Fibroblast of the aortic adventitia (primary cell): Measurements from ENCODE around the gene PLIN3. TPM values are rescaled to one million over a fixed set of nuclear protein-coding genes. Genes with fewer than 3 reads are reported as not detected.
"Not testable (repeated sequence)": the region's sequence is repeated elsewhere in the genome, so short reads cannot be mapped to it uniquely, and the experiment has no call there.

Experiments
- DNase-seq: peaks from one replicate; pipeline ENCODE4 v3.0.0-alpha.2; 2010; ENCODE audit warnings: low read depth
- H3K4me3 ChIP-seq: 2 replicates; pipeline ENCODE4 v1.5.1; 2011; ENCODE audit warnings: low read depth, mild to moderate bottlenecking, control low read depth, low read length, moderate library complexity
- CTCF ChIP-seq: IDR thresholded peaks from 2 replicates; pipeline ENCODE4 v1.5.1; 2011; ENCODE audit warnings: mild to moderate bottlenecking, low read length, control low read depth, inconsistent platforms; ENCODE audit not compliant: insufficient read depth
- total RNA-seq: library from RNA; depleted of rRNA; stranded (reverse); fragments of >200 nt; gene quantifications from 2 replicates; pipeline ENCODE4 v1.2.3, GENCODE V29; 2012; ENCODE audit warnings: low replicate concordance

The PLIN3 gene
- total RNA-seq, 1 donor = 227 TPM

GRCh38 chr19:4852484-4852883 lies 15.0 kb downstream of the PLIN3 start:
- H3K4me3 ChIP-seq = no peak overlapping the region
- DNase-seq = no peak
- no peak for TF ChIP-seq CTCF

GRCh38 chr19:4851551-4852290 lies 15.7 kb downstream of the PLIN3 start:
- H3K4me3 ChIP-seq = no peak overlapping the region
- peak; percentile 87 for TF ChIP-seq CTCF
- DNase-seq = peak; percentile 49

GRCh38 chr19:4849019-4849418 lies 18.4 kb downstream of the PLIN3 start:
- no peak overlapping the region for H3K4me3 ChIP-seq
- DNase-seq = no peak
- no peak for TF ChIP-seq CTCF

GRCh38 chr19:4847190-4847973 lies 20.1 kb downstream of the PLIN3 start:
- TF ChIP-seq CTCF = no peak
- H3K4me3 ChIP-seq = no peak overlapping the region
- DNase-seq = no peak

- DNase-seq = peak; percentile 10
- not testable (repeated sequence) for H3K4me3 ChIP-seq
These were observed 21.5 kb downstream of the PLIN3 start for GRCh38 chr19:4845975-4846374.

GRCh38 chr19:4844348-4845179 lies 22.9 kb downstream of the PLIN3 start:
- DNase-seq = peak; percentile 69
- no peak overlapping the region for H3K4me3 ChIP-seq
- no peak for TF ChIP-seq CTCF

- DNase-seq = no peak
- TF ChIP-seq CTCF = no peak
- H3K4me3 ChIP-seq = no peak overlapping the region
These were observed 23.9 kb downstream of the PLIN3 start for GRCh38 chr19:4843647-4843965.
